HG03378 (cell line): ENCODE measurements around the gene ZNF283.
"Not testable (repeated sequence)": the region's sequence is repeated elsewhere in the genome, so short reads cannot be mapped to it uniquely, and the experiment has no call there.

Experiments used
- ATAC-seq: cut with Tn5 transposase; IDR thresholded peaks from one replicate; pipeline ENCODE4 v1.9.1; 2021; ENCODE audit warnings: mild to moderate bottlenecking, moderate library complexity; ENCODE audit not compliant: unreplicated experiment

Gene ZNF283

DNA sequence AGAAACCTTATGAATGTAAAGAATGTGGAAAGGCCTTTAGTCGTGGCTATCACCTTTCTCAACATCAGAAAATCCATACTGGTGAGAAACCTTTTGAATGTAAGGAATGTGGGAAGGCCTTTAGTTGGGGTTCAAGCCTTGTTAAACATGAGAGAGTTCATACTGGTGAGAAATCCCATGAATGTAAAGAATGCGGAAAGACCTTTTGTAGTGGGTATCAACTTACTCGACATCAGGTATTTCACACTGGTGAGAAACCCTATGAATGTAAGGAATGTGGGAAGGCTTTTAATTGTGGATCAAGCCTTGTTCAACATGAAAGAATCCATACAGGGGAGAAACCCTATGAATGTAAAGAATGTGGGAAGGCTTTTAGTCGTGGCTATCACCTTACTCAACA is 20.8 kb downstream of the ZNF283 start:
- ATAC-seq, result no peak

- no peak for ATAC-seq
Measured at GRCh38 chr19:43848821-43849220, 21.7 kb downstream of the ZNF283 start.

DNA sequence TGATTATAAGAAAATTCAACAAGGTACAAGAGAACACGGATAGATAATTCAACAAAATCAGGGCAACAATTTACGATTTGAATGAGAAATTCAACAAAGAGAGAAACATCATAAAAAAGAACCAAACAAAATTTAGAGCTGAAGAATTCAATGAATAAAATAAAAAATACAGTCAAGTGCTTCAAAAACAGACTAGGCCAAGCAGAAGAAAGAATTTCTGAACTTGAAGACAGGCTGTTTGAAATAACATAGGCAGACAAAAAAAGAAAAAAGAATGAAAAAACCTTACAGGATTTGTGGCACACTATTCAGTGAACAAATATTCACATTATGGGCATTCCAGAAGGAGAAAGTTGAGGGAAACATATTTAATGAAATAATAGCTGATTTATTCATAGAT is 31.1 kb downstream of the ZNF283 start:
- ATAC-seq, result no peak

- ATAC-seq, result not testable (repeated sequence)
Measured at GRCh38 chr19:43866923-43867322, 39.8 kb downstream of the ZNF283 start.

DNA sequence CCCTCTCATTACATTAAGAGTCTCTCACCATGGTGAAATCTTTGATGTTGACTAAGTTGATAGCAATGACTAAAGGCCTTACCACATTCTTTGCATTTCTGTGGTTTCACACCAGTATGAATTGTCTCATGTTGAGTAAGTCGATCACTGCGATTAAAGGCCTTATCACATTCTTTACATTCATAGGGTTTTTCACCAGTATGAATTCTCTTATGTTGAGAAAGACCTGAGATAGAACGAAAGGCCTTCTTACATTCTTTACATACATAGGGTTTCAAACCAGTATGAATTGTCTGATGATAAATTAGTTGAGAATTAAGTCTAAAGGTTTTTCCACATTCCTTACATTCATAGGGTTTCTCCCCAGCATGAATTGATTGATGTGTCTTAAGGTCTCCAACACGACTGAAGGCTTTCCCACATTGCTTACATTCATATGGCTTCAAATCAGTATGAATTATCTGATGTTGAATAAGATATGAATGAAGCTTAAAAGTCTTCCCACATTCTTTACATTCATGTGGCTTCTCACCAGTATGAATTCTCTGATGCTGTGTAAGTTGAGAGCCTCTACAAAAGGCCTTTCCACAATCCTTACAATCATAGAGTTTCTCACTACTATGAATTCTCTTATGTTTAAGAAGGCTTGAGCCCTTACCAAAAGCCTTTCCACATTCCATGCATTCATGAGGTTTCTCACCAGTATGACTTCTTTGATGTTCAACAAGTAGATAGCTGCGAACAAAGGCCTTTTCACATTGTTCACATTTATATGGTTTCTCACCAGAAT is 45.6 kb downstream of the ZNF283 start:
- ATAC-seq, result no peak

DNA sequence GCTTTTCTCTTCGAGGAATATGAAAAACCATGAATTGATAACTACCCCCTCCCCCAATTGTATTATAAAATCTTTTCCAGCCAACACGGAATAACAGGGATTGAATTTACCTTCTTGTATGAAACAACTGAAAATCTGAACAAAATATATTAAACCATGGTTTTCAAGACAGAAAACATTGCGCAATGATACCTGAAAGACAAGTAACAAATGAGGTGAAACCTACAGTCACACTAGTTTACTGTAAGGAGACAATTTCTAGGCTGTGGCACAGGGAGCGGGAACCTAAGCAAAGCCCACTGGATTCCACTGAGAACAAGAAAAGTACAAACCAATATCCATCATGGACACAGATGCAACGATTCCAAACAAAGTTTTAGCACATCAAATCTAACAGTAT is 53.4 kb downstream of the ZNF283 start:
- ATAC-seq, result no peak

DNA sequence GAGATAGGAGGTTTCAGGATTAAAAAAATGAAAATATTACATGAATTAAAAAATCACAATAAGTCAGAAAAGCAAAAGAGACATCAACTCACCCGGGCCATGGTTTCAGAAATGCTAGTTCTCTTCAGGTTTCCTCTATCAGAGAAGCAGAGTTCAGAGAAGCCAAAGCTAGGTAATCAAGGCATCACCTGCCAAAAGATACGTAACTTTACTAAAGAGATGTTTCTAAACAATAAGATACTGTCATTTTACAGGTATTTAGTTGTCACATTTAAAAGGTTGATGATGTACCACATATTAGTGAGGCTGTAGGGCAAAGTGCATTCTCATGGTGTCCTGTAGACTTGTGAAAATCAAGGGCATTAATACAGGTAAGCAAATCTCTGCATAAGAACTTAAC is 56.7 kb downstream of the ZNF283 start, which contains the start of gene ZNF404:
Gene ZNF404, minus strand, starts transcription at position 101 of the 400 bp plus-strand sequence.
- no peak for ATAC-seq

DNA sequence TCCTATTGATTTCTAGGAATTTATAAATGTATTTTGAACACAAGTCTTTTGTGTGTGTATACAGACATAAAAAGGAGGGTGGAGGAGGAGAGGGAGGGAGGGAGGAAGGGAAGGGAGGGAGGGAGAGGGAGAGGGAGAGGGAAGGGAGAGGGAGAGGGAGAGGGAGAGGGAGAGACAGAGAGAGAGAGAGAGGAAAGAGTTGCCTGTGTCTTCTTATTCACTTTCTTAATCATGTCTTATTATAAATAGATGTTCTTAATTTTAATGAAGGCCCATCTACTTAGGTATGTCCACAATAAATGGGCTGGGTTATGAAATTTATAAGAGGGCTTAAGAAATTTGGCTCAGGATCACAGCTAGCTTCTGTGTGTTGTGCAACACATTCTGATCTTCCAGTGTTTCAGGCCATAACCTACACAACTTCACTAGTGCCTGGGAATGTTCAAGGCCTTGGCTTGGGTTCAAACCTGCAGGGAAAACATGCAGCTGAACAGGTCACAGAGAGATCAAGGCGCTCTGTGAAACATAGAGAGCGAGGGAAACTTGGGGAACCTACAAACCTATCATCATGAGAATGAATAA is 68.7 kb downstream of the ZNF283 start:
- ATAC-seq, result no peak
